Heart right ventricle (tissue), 16 donors: ENCODE results near the gene NIFK. TPM values are rescaled to one million over a fixed set of nuclear protein-coding genes. Genes with fewer than 3 reads are reported as not detected.

Source experiments
- ATAC-seq, 8 donors: fragments of 200-7000 bp; cut with Tn5 transposase; one replicate each; pipeline ENCODE4 v1.9.1; 2020; ENCODE audit warnings: mild to moderate bottlenecking in 8 of 8, moderate library complexity in 8 of 8, moderate number of reproducible peaks in 1 of 8
- DNase-seq, 2 donors: peaks; one replicate each; pipeline ENCODE4 v3.0.0-alpha.2; 2020
- H3K27ac ChIP-seq, 10 donors: fragments of 200-600 bp; sonication (generic) in 2 of 10; one replicate each; pipeline versions ENCODE4 v1.5.0 to v1.8.0; 2020 to 2022; ENCODE audit warnings: mild to moderate bottlenecking in 3 of 10
- H3K27me3 ChIP-seq, 7 donors: fragments of 200-600 bp; one replicate each; pipeline ENCODE4 v1.8.0; 2021 to 2022; ENCODE audit warnings: mild to moderate bottlenecking in 2 of 7
- H3K36me3 ChIP-seq, 9 donors: fragments of 200-600 bp; sonication (generic) in 1 of 9; one replicate each; pipeline versions ENCODE4 v1.5.0 to v1.8.0; 2020 to 2022; ENCODE audit warnings: mild to moderate bottlenecking in 2 of 9
- H3K4me1 ChIP-seq, 9 donors: fragments of 200-600 bp; sonication (generic) in 1 of 9; one replicate each; pipeline versions ENCODE4 v1.5.0 to v1.8.0; 2020 to 2022; ENCODE audit warnings: mild to moderate bottlenecking in 4 of 9
- H3K4me3 ChIP-seq, 10 donors: fragments of 200-600 bp; sonication (generic) in 2 of 10; one replicate each; pipeline versions ENCODE4 v1.5.0 to v1.8.0; 2020 to 2022; ENCODE audit warnings: mild to moderate bottlenecking in 7 of 10, moderate library complexity in 2 of 10
- H3K9me3 ChIP-seq, 11 donors: fragments of 200-600 bp in 10 of 11; sonication (generic) in 2 of 11; one replicate each; pipeline versions ENCODE4 v1.5.0 to v1.8.0; 2013 to 2022; ENCODE audit warnings: mild to moderate bottlenecking in 2 of 11, control low read depth in 1 of 11, moderate library complexity in 1 of 11
- WGBS, 2 donors: extraction: QIAGEN DNeasy Blood & Tissue Kit; methylation state at CpG; one replicate each; pipeline ENCODE4 v1.1.7; 2013; ENCODE audit warnings: inconsistent platforms in 1 of 2; 5-methylcytosine and 5-hydroxymethylcytosine counted together
- intact Hi-C, 10 donors: fragments of 100-400 bp; cut with DNase I; formaldehyde crosslinking; loops; one replicate each; pipeline versions ENCODE4 v1.11.1 to v1.14.2; 2022
- polyA plus RNA-seq, 2 donors: library from polyadenylated mRNA; stranded (reverse); fragments of 200-250 nt; gene quantifications; one replicate each; pipeline ENCODE4 v1.2.3, GENCODE V29; 2013
- total RNA-seq, 10 donors: library from RNA; stranded (reverse); fragmentation: NEBNext Ultra II Directional in 3 of 10; extraction: Animal tissue kit (Norgen Biotek cat#: 25700) in 3 of 10; gene quantifications; one replicate each; pipeline versions ENCODE4 v1.2.1 to v1.2.4, GENCODE V29; 2021 to 2023
- TF ChIP-seq, protein P1 (sequence below), 9 donors: fragments of 200-600 bp; sonication (generic) in 2 of 9; IDR thresholded peaks; one replicate each; pipeline versions ENCODE4 v1.5.0 to v1.8.0; 2021 to 2022; ENCODE audit warnings: antibody characterized with exemption in 9 of 9, mild to moderate bottlenecking in 5 of 9, moderate library complexity in 1 of 9
- donor health status: Arrhythmogenic right ventricular cardiomyopathy.
- donor health status: ischemic (EF 13 %, LVEDD 7.1; RV severe dilation, severe dysfunction).
- donor health status: healthy with polysubstance abuse.
- donor health status: DM: no; HTN: yes; CAD: no.
- donor health status: DM: no; HTN: no; CAD: no.
- donor health status: ischemic (EF 25% LVEDD 6.9; RV normal size, moderate dysfunction).
- donor health status: ischemic (EF 25% LVEDD 5.7; RV mildly dilated, moderate dysfunction).
- donor health status: healthy.
- donor health status: DM: yes; HTN: yes; CAD: no.
- donor health status: Ischemic cardiomyopathy.
- donor health status: ischemic (EF 35%, LVEDD 5.7; RV mildly dilated, moderate dysfunction).
- donor health status: nonischemic (EF 11% LVEDD 7.7; RV severe dilation, severe dysfunction).
- donor health status: DM: yes; HTN: yes; CAD: no.
- donor health status: PGD.
- donor health status: ischemic (EF 29% LVEDD 5.4; RV normal size, mild dysfunction).
- donor health status: nonischemic (EF 23%, LVEDD 6.1; RV moderate dilation, normal function).

Gene NIFK
- total and polyA plus RNA-seq, 12 donors = 20.8 to 37.6 (median 26.6) TPM

- TF ChIP-seq, protein P1, sequence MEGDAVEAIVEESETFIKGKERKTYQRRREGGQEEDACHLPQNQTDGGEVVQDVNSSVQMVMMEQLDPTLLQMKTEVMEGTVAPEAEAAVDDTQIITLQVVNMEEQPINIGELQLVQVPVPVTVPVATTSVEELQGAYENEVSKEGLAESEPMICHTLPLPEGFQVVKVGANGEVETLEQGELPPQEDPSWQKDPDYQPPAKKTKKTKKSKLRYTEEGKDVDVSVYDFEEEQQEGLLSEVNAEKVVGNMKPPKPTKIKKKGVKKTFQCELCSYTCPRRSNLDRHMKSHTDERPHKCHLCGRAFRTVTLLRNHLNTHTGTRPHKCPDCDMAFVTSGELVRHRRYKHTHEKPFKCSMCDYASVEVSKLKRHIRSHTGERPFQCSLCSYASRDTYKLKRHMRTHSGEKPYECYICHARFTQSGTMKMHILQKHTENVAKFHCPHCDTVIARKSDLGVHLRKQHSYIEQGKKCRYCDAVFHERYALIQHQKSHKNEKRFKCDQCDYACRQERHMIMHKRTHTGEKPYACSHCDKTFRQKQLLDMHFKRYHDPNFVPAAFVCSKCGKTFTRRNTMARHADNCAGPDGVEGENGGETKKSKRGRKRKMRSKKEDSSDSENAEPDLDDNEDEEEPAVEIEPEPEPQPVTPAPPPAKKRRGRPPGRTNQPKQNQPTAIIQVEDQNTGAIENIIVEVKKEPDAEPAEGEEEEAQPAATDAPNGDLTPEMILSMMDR (IDR thresholded peaks at IDR 0.05) = no peak
- Histone ChIP-seq H3K27ac (no peak overlapping the region), H3K4me1 (peaks cover 0 to 10% (median 0%) of the 10 kb centered on the region in 9 donors), H3K27me3 (no peaks in the 10 kb centered on the region), H3K9me3 (peaks cover 0 to 31% (median 24%) of the 10 kb centered on the region in 11 donors), H3K36me3 (no peaks in the 10 kb centered on the region), H3K4me3 (no peak overlapping the region)
- no peak for ATAC-seq
- DNase-seq = no peak
- 86 to 88% methylated on average over 19 of the region's 19 CpGs for WGBS, 2 donors
- intact Hi-C loops = no loop called here
Observed at GRCh38 chr2:121686218-121686617, 50.5 kb downstream of the NIFK start.

GRCh38 chr2:121682396-121683298 lies 54.0 kb downstream of the NIFK start:
- TF ChIP-seq, protein P1 (IDR thresholded peaks at IDR 0.05) = no peak
- Histone ChIP-seq H3K4me3 (no peak overlapping the region), H3K36me3 (no peaks in the 10 kb centered on the region), H3K27me3 (no peaks in the 10 kb centered on the region), H3K9me3 (peaks cover 0 to 57% (median 30%) of the 10 kb centered on the region in 11 donors), H3K27ac (no peak overlapping the region), H3K4me1 (no peaks in the 10 kb centered on the region)
- no peak for DNase-seq
- intact Hi-C loops = no loop called here
- 95 to 96% methylated on average over 17 of the region's 17 CpGs for WGBS, 2 donors
- no peak for ATAC-seq

- Histone ChIP-seq H3K4me1 (no peaks in the 10 kb centered on the region), H3K4me3 (no peak overlapping the region), H3K27ac (no peak overlapping the region), H3K36me3 (no peaks in the 10 kb centered on the region), H3K9me3 (peaks cover 0 to 78% (median 22%) of the 10 kb centered on the region in 11 donors), H3K27me3 (no peaks in the 10 kb centered on the region)
- intact Hi-C loops = no loop called here
- TF ChIP-seq, protein P1 (IDR thresholded peaks at IDR 0.05) = no peak
- DNase-seq (no peak), ATAC-seq (no peak)
Observed at GRCh38 chr2:121677855-121678254, 58.8 kb downstream of the NIFK start.

Other genes with a start within 250 kb of the NIFK start
- gene RNU4ATAC, start 206.0 kb downstream of the NIFK start, total RNA-seq = not detected
- not detected for gene RNU4ATAC, start 206.0 kb downstream of the NIFK start, polyA plus RNA-seq
- 10 to 100 TPM; 52.9 to 90.6 (median 76.4) TPM for gene CLASP1, start 87.4 kb downstream of the NIFK start, total RNA-seq
- 10 to 100 TPM; 10.1 to 16.5 TPM for gene CLASP1, start 87.4 kb downstream of the NIFK start, polyA plus RNA-seq
- gene TSN, start 18.8 kb upstream of the NIFK start, total RNA-seq = 10 to 100 TPM; 32.5 to 54.4 (median 48.7) TPM
- gene TSN, start 18.8 kb upstream of the NIFK start, polyA plus RNA-seq = 10 to 100 TPM; 15.3 to 25.8 TPM